Urinary bladder (tissue), 4 donors: ENCODE data around the gene LYZ. TPM values are rescaled to one million over a fixed set of nuclear protein-coding genes. Genes with fewer than 3 reads are reported as not detected.

ENCODE experiments used
- DNase-seq: peaks from one replicate; pipeline ENCODE4 v3.0.0-alpha.2; 2015; ENCODE audit errors: extremely low spot score
- H3K27ac ChIP-seq: one replicate; pipeline ENCODE4 v1.5.1; 2013; ENCODE audit warnings: low read depth, mild to moderate bottlenecking, moderate library complexity
- H3K36me3 ChIP-seq: one replicate; pipeline ENCODE4 v1.6.1; 2013; ENCODE audit warnings: mild to moderate bottlenecking, moderate library complexity; ENCODE audit not compliant: insufficient read depth
- H3K4me1 ChIP-seq: one replicate; pipeline ENCODE4 v1.6.1; 2013; ENCODE audit warnings: mild to moderate bottlenecking, moderate library complexity; ENCODE audit not compliant: insufficient read depth
- H3K4me3 ChIP-seq: one replicate; pipeline ENCODE4 v1.5.1; 2013; ENCODE audit warnings: low read depth, low read length
- WGBS: extraction: QIAGEN DNeasy Blood & Tissue Kit; methylation state at CpG from one replicate; pipeline ENCODE4 v1.1.7; 2013; 5-methylcytosine and 5-hydroxymethylcytosine counted together
- polyA plus RNA-seq: library from polyadenylated mRNA; stranded (reverse); fragments of 200-250 nt; gene quantifications from one replicate; pipeline ENCODE4 v1.2.3, GENCODE V29; 2013
- total RNA-seq: library from RNA; depleted of rRNA; stranded (reverse); fragments of >200 nt; gene quantifications from one replicate; pipeline ENCODE4 v1.2.3, GENCODE V29; 2014
- donor health status: healthy with polysubstance abuse.
- donor health status: healthy.

LYZ gene
- total and polyA plus RNA-seq, 2 donors: 33.0 to 40.6 TPM

DNA sequence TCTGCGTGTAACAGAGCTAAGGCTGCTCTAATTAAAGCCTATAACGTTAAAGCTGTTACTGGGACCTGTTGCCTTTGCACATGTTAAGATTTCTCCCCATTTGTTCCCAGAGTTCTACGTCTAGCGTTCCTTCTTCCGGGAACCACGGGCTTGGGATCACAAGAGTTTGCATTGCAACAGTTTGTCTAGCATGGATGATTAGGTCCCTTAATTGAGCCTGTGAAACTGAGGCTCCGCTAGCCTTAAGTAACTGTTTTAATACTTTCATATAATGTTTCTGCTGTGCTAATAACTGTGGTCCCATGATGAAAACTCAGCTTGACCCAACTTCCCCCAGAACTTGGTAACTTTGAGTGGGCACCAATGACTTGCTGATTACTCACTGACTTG is 16.7 kb upstream of the LYZ start:
- 24% methylated on average over 7 of the region's 7 CpGs for WGBS
- no peaks in the 10 kb centered on the region for H3K36me3 ChIP-seq
- peak overlapping the region; percentile 57 for H3K4me3 ChIP-seq
- no peaks in the 10 kb centered on the region for H3K4me1 ChIP-seq
- H3K27ac ChIP-seq: peak overlapping the region; percentile 68
- no peak for DNase-seq

DNA sequence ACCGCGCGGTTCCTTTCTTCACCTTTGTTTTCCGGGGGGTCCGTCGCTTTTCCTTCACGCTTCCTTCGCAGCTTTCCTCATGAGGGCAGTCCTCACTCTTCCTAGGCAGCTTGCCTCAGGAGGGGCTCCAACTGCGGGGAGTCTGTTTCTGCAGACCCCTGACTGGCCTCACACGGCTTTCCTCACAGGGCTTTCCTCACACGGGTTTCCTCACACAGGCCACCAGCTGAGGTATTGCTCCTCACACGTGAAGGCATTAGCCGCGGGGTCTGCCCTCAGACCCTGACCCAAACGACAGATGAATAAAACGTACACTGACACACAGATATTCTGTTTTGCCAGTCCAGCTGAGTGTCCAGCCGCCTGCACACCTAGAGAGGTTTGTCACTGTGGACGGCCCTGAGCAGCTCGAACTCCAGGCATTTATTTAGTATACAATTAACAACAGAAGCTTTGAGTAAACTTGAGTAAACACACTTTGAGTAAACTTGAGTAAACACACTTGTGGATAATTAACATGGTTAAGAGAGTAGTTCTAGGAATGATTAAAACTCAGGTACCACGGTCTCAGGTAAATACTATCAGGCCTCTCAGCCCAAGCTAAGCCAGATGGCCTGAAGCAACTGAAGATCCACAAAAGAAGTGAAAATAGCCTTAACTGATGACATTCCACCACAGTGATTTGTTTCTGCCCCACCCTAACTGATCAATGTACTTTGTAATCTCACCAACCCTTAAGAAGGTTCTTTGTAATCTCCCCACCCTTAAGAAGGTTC is 16.1 kb upstream of the LYZ start:
- no peak overlapping the region for H3K4me3 ChIP-seq
- H3K4me1 ChIP-seq: no peaks in the 10 kb centered on the region
- no peak overlapping the region for H3K27ac ChIP-seq
- no peak for DNase-seq
- WGBS: 59% methylated on average over 20 of the region's 20 CpGs
- no peaks in the 10 kb centered on the region for H3K36me3 ChIP-seq

DNA sequence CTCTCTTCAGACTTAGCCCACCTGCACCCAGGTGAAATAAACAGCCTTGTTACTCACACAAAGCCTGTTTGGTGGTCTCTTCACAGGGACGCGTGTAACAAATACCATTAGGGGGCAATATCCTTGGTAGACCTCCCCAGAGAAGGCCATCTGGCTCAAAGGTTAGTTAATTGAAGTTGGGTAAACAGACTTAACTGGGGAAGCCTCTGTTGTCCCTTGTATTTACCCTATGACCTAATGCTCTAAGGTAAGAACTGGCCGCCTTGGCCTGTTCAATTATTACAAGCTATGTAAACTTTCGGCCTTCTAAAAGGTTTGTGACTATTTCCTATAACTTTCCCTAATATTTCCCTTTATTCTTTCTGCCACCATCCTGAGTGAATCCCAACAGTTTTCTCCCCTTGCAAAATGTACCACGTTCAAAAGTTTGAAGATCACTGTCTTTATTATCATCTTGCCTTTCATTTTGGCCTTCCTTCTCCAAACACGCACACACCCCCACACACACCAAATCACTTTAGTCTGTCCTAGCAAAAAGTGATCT is 15.3 kb upstream of the LYZ start:
- Histone ChIP-seq H3K36me3 (no peaks in the 10 kb centered on the region), H3K4me3 (no peak overlapping the region), H3K4me1 (no peaks in the 10 kb centered on the region), H3K27ac (no peak overlapping the region)
- DNase-seq: no peak
- 80% methylated on average over 6 of the region's 6 CpGs for WGBS

DNA sequence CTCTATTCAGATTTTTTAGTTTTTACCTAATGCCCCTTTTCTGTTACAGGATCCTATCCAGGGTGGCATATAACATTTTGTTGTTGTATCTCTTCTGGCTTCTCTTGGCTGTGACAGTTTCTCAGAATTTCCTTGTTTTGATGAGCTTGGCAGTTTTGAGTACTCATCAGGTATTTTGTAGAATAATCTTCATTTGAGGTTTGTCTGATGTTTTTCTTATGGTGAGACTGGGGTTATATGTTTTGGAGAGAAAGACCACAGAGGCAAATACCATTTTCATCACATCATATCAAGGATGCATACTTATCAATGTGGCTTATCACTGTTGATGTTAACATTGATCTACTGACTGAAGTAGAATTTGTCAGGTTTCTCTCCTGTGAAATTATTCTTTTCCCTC is 14.0 kb upstream of the LYZ start:
- H3K27ac ChIP-seq: no peak overlapping the region
- no peak for DNase-seq
- no peaks in the 10 kb centered on the region for H3K36me3 ChIP-seq
- H3K4me3 ChIP-seq: no peak overlapping the region
- no peaks in the 10 kb centered on the region for H3K4me1 ChIP-seq

DNA sequence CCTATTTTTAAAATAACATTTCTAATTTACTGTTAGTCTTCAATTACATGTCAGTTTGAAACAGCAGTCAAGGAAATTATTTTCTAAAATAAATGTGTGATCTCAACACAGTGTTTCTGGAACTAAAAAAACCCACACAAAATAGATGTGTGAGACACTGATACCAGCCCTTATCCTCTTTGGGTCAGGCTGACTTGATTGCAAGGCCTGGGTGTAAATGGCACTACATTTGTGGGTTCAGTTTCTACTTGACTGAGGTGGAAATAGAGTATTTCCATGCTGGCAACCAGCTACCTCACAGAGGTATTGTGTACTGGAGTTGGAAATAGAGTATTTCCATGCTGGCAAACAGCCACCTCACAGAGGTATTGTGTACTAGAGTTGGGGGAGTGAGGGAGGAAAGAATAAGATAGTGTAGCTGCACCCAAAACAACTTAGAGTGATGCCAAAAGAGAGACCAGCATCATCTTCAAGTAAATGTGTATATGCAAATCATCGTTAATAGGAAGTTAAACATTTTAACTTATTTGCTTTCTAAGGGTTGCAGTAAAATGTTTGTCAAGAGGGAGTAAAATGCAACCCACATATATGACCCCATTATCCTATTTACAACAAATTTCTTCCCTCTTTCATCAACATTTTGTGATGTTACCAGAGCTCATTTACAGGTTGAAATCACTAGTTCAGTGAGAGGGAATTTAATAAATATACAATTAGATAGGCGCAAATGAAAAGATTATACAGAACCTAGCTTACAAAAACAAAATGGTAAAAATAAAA is 10.7 kb upstream of the LYZ start:
- 88% methylated on average over 2 of the region's 2 CpGs for WGBS
- no peak overlapping the region for H3K4me3 ChIP-seq
- H3K4me1 ChIP-seq: no peaks in the 10 kb centered on the region
- no peak for DNase-seq
- H3K27ac ChIP-seq: no peak overlapping the region
- H3K36me3 ChIP-seq: no peaks in the 10 kb centered on the region

DNA sequence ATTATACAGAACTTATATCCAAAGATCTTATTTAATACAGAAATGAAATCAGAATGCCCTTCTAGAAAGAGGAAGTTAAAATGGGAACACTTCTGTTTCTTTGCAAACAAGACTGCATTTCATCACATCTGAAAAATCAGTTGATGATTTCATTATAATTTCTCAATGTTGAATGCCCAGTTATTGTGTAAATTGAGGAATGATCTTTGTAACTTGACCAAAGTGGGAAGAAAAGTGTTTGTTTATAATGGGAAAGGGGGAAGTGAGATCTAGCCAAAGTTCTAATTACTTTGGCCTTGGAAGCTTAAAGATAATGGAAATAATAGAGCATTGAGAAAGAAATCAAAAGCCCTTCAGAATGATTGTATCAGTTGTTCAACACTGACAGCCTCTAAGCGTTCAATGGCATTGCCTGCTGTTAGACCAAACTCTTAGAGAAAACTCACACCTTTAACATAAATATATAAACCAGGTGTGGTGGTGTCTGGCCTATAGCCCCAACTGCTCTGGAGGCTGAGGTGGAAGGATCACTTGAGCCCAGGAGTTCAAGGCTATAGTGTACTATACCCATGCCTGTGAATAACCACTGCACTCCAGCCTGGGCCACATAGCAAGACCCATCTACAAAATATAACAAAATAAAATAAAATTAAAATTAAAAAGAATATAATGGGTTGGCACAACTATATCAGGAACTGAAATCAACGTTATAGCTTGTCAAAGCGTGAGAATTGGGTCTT is 9.9 kb upstream of the LYZ start:
- DNase-seq: no peak
- Histone ChIP-seq H3K4me3 (no peak overlapping the region), H3K4me1 (no peaks in the 10 kb centered on the region), H3K27ac (no peak overlapping the region), H3K36me3 (no peaks in the 10 kb centered on the region)
- WGBS: 78% methylated on average over 3 of the region's 3 CpGs

DNA sequence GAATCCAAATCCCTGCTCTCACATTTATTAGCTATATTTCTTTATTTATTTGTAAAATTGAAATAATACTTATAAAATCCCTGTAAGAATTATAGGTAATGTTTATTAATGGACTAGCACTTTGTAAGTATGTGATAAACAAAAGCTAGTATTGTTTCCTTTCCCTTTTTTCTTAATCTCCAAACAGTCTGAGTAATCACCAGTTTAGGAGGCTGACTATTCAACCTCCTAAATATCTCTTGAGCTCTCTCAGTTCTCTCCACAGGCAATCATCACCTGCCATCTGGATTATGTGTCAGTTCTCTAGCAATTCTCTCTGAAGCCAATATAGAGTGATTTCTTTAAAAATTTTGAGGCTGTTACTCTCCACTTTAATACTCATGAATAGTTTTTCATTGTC is 9.2 kb upstream of the LYZ start:
- DNase-seq: no peak
- no peak overlapping the region for H3K27ac ChIP-seq
- no peaks in the 10 kb centered on the region for H3K36me3 ChIP-seq
- no peak overlapping the region for H3K4me3 ChIP-seq
- H3K4me1 ChIP-seq: no peaks in the 10 kb centered on the region

DNA sequence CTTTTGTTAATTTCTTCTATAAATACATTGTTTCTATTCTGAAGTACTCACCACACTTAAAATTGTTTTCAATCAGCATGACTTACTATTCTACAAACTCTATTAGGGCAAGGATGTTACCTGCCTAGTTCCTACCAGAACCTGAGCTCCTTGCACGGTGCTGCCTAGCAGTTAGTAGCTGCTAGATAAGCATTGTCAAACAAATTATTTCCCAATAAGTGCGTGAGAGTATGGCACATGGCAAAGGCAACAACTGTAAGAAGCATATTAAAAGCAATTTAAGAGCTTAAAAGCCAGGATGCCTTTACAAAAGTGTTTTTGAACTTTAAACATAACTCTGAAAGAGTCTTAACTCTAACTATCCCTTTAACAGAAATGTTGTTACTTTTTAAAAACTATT is 8.2 kb upstream of the LYZ start:
- no peak overlapping the region for H3K27ac ChIP-seq
- H3K4me1 ChIP-seq: no peaks in the 10 kb centered on the region
- DNase-seq: no peak
- no peak overlapping the region for H3K4me3 ChIP-seq
- H3K36me3 ChIP-seq: no peaks in the 10 kb centered on the region
- WGBS: 68% methylated on average over 2 of the region's 2 CpGs

DNA sequence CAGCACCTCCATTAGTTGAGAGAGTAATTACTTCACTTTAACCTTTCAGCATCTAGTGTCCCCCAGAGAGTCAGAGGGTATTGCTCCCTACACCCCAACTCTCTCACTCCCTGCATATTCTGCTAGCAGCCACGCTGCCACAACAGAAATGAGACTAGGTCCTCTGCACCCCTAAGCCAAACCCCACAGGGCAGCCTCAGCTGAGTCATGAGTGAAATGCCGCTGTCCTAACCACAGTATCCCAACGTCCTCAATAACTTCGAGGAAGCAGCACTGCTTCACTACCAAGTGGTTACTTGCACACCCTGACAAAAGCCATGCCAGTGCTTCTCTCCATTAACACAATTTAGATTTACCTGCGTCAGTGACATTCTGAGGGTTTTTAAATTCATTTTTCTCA is 6.9 kb upstream of the LYZ start:
- Histone ChIP-seq H3K27ac (no peak overlapping the region), H3K4me3 (no peak overlapping the region), H3K4me1 (no peaks in the 10 kb centered on the region), H3K36me3 (no peaks in the 10 kb centered on the region)
- WGBS: 71% methylated on average over 5 of the region's 5 CpGs
- DNase-seq: no peak

DNA sequence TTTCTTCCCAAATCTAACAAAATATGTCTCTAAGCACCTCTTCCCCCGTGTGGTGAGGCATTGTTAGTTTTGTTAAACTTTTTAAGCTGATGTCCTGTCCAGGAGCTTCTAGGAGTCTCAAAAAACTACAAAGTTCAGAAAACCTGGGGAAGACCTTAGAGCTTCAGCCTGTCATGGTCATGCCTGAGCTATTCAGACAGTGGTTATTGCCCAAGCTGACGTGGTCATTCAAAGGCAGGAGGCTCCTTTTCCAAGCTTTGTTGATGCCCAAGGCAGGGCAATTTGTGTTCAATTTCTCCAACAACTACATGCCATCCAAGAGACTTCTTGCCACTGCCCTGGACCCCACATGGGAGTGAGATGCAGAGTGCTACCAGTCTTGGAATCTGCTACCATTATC is 5.8 kb upstream of the LYZ start:
- Histone ChIP-seq H3K4me3 (no peak overlapping the region), H3K27ac (no peak overlapping the region), H3K4me1 (no peaks in the 10 kb centered on the region), H3K36me3 (no peaks in the 10 kb centered on the region)
- DNase-seq: no peak
- 53% methylated on average over 2 of the region's 2 CpGs for WGBS

DNA sequence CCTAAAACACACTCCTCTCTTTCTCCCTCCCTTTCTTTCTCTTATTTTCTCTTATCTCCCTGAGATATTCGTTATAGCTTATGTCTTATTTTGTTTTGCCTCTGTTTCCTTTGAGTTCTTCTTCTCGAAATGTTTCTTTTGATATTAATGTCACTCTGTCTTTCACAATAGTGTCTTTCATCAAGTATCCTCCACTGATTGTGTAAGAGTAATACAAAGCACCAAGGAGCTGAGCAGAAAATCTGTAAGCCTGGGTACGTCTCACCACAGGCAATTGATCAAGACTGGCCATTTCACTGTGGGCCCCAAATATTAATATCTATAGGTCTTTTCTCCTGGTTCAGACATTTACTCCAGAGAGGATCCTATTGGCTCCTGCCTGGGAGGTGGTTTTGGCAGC is 4.8 kb upstream of the LYZ start:
- Histone ChIP-seq H3K36me3 (no peaks in the 10 kb centered on the region), H3K4me1 (no peaks in the 10 kb centered on the region), H3K27ac (no peak overlapping the region), H3K4me3 (no peak overlapping the region)
- WGBS: 71% methylated on average over 3 of the region's 3 CpGs
- DNase-seq: no peak

DNA sequence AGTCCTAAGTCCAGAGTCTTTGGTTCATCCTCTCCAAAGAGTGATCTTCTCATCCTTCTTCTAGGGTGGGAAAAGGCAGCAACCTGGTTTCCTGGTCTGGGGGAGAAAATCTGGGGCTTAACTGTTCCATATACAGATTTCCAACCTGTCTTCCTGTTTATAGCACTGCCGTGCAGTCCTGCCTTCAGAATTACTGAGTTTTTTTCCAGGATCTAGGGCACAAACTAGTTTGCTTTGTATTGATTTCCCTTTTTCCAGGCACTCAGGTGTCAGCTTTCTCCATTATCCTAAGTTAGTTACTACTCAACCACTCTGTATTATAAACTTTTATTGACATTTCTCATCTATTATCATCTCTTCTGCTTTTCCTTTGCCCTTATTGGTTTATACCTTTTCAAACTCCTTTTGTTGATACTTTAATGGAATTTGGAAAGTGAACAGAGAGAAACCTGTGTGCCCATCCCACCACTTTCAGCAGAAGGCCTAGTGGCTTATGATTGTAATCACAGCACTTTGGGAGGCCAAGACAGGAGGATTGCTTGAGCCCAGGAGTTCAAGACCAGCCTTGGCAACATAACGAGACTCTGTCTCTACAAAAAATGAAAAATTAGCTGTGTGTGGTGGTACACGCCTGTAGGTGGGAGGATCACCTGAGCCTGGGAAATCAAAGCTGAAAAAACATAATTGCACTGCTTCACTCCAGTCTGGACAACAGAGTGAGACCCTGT is 4.1 kb upstream of the LYZ start:
- Histone ChIP-seq H3K4me3 (no peak overlapping the region), H3K27ac (no peak overlapping the region), H3K4me1 (no peaks in the 10 kb centered on the region), H3K36me3 (no peaks in the 10 kb centered on the region)
- 47% methylated on average over 3 of the region's 3 CpGs for WGBS
- no peak for DNase-seq

DNA sequence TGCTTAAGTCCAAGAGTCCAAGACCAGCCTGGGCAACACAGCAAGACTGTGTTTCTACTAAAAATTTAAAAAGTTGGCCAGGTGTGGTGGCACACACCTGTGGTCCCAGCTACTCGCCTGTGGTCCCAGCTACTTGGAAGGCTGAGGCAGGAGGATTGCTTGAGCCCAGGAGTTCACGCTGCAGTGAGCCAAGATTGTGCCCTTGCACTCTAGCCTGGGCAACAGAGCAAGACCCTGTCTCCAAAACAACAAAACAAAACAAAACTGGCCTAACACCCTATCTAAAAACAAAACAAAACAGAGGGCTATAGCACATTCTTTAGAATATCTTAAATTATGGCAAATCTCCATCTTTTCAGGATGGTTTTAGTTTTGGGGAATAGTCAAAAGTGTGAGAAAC is 3.1 kb upstream of the LYZ start:
- no peak overlapping the region for H3K27ac ChIP-seq
- 96% methylated on average over 2 of the region's 2 CpGs for WGBS
- DNase-seq: no peak
- H3K36me3 ChIP-seq: no peaks in the 10 kb centered on the region
- H3K4me3 ChIP-seq: no peak overlapping the region
- H3K4me1 ChIP-seq: no peaks in the 10 kb centered on the region
